K562 (cell line): Measurements from ENCODE around the gene IFIT5. TPM values are rescaled to one million over a fixed set of nuclear protein-coding genes. Genes with fewer than 3 reads are reported as not detected.

Source experiments
- ATAC-seq: fragments of 200-7000 bp; cut with Tn5 transposase; 3 replicates; pipeline ENCODE4 v1.9.1; 2020; ENCODE audit warnings: moderate library complexity
- BruUV-seq: library from RNA; stranded (reverse); fragments of 400-500 nt; replicated peaks from 2 replicates; lab custom pipeline; 2021; lab: Mats Ljungman, UMichigan
- CTCF ChIA-PET: fragments of 300-600 bp; formaldehyde crosslinking; extraction: SDS; loops from one replicate; lab custom pipeline; 2021; ENCODE audit warnings: low intra/inter-chr PET ratio; lab: Yijun Ruan, JAX
- POLR2A ChIA-PET: fragments of 300-600, 350-650 bp; sonication (Branson Sonifier 250); formaldehyde crosslinking; extraction: SDS; loops from one replicate; lab custom pipeline; 2021; ENCODE audit warnings: antibody characterized with exemption, inconsistent platforms; lab: Yijun Ruan, JAX
- DNase-seq, 4 experiments: peaks; one replicate each; pipeline versions ENCODE4 v3.0.0 to v3.0.0-alpha.2; 2011 to 2018; ENCODE audit warnings: low spot score in 3 of 4, mixed read lengths in 3 of 4; ENCODE audit errors: extremely low read depth in 1 of 4
- FAIRE-seq: peaks from 2 replicates; lab custom pipeline; 2011; peaks lifted over from hg19 to GRCh38; lab: Jason Lieb, UNC
- H2AFZ ChIP-seq: 2 replicates; pipeline ENCODE4 v1.6.0; 2011; ENCODE audit warnings: low read depth, low read length, control low read depth, inconsistent platforms
- H3K27ac ChIP-seq: fragments of 200-600 bp; 3 replicates; pipeline ENCODE4 v1.8.0; 2011; ENCODE audit warnings: low read depth, mild to moderate bottlenecking, control low read depth, inconsistent platforms, low read length, moderate library complexity, mixed read lengths; ENCODE audit errors: extremely low read depth
- H3K27me3 ChIP-seq, 2 experiments: fragments of 300-600 bp in 1 of 2; 2 replicates in 1 of 2; 3 replicates in 1 of 2; pipeline versions ENCODE4 v1.6.0 to v1.8.0; 2011; ENCODE audit warnings: inconsistent platforms in 2 of 2, low read length in 2 of 2, mild to moderate bottlenecking in 1 of 2, mixed read lengths in 1 of 2, moderate library complexity in 1 of 2; ENCODE audit not compliant: control insufficient read depth in 2 of 2, insufficient read depth in 2 of 2
- H3K36me3 ChIP-seq: fragments of 300-600 bp; 3 replicates; pipeline ENCODE4 v1.8.0; 2011; ENCODE audit warnings: mild to moderate bottlenecking, low read length, inconsistent platforms; ENCODE audit not compliant: control insufficient read depth, insufficient read depth
- H3K4me1 ChIP-seq, 2 experiments: fragments of 200-600 bp in 1 of 2; replicated peaks in 1 of 2; 2 replicates in 1 of 2; 3 replicates in 1 of 2; pipeline versions ENCODE4 v1.5.1 to v1.8.0; 2011; ENCODE audit warnings: inconsistent platforms in 2 of 2, low read length in 2 of 2, mild to moderate bottlenecking in 1 of 2, mixed read lengths in 1 of 2, moderate library complexity in 1 of 2; ENCODE audit not compliant: control insufficient read depth in 2 of 2, insufficient read depth in 2 of 2
- H3K4me2 ChIP-seq: 2 replicates; pipeline ENCODE4 v1.6.1; 2011; ENCODE audit warnings: low read length, control low read depth, inconsistent platforms, mixed read lengths; ENCODE audit not compliant: insufficient read depth
- H3K4me3 ChIP-seq: fragments of 200-600 bp; sonication (generic), shearing (Covaris generic); 2 replicates; pipeline ENCODE4 v1.5.1; 2016; ENCODE audit warnings: control low read depth, inconsistent platforms
- H3K79me2 ChIP-seq: fragments of 200-600 bp; 3 replicates; pipeline ENCODE4 v1.8.0; 2011; ENCODE audit warnings: low read length, inconsistent platforms; ENCODE audit not compliant: control insufficient read depth, insufficient read depth
- H3K9ac ChIP-seq, 2 experiments: 2 replicates each; pipeline versions ENCODE4 v1.6.0 to v1.6.1; 2011; ENCODE audit warnings: low read depth in 2 of 2, low read length in 2 of 2, control low read depth in 1 of 2, inconsistent platforms in 1 of 2, mild to moderate bottlenecking in 1 of 2, mixed read lengths in 1 of 2; ENCODE audit not compliant: insufficient read depth in 1 of 2
- H3K9me1 ChIP-seq: one replicate; pipeline ENCODE4 v1.6.0; 2011; ENCODE audit warnings: inconsistent platforms, mild to moderate bottlenecking, low read length, moderate library complexity; ENCODE audit not compliant: control insufficient read depth, insufficient read depth
- H3K9me3 ChIP-seq: replicated peaks from 2 replicates; pipeline ENCODE4 v1.5.1; 2011; ENCODE audit warnings: low read depth, low read length, inconsistent platforms; ENCODE audit not compliant: control insufficient read depth, insufficient read depth
- H4K20me1 ChIP-seq: replicated peaks from 2 replicates; pipeline ENCODE4 v1.6.1; 2011; ENCODE audit warnings: low read length, inconsistent platforms, mixed read lengths; ENCODE audit not compliant: control insufficient read depth, insufficient read depth
- DACH1 ChIP-seq: fragments of 450-650 bp; IDR thresholded peaks from 2 replicates; pipeline ENCODE4 v1.6.1; 2018; ENCODE audit not compliant: partially characterized antibody
- DNMT1 ChIP-seq: fragments of 450-650 bp; IDR thresholded peaks from 2 replicates; pipeline ENCODE4 v1.6.1; 2016; ENCODE audit warnings: antibody characterized with exemption, mild to moderate bottlenecking
- ERF ChIP-seq: fragments of 450-650 bp; formaldehyde crosslinking; IDR thresholded peaks from 2 replicates; pipeline ENCODE4 v1.4.0; 2020; ENCODE audit warnings: mild to moderate bottlenecking, mixed read lengths
- ESRRA ChIP-seq: fragments of 450-650 bp; IDR thresholded peaks from 2 replicates; pipeline ENCODE4 v1.6.1; 2014; ENCODE audit warnings: low read depth, mild to moderate bottlenecking, moderate library complexity, borderline replicate concordance
- ILK ChIP-seq: fragments of 450-650 bp; IDR thresholded peaks from 2 replicates; pipeline ENCODE4 v1.6.1; 2016; ENCODE audit warnings: missing genetic modification characterization, low read depth, mild to moderate bottlenecking, missing compliant biosample characterization, moderate library complexity, borderline replicate concordance
- JUN ChIP-seq, 2 experiments: sonication (generic) in 1 of 2; formaldehyde crosslinking in 1 of 2; IDR thresholded peaks; 2 replicates each; pipeline versions ENCODE4 v1.6.1 to v1.8.0; 2012 to 2022; ENCODE audit warnings: borderline replicate concordance in 2 of 2, mild to moderate bottlenecking in 2 of 2, improper control_type of control experiment in 1 of 2, low read depth in 1 of 2, low read length in 1 of 2, missing genetic modification reagents in 1 of 2
- LARP7 ChIP-seq: fragments of 450-650 bp; IDR thresholded peaks from 2 replicates; pipeline ENCODE4 v1.6.1; 2016
- NEUROD1 ChIP-seq: fragments of 150-350 bp; IDR thresholded peaks from 2 replicates; pipeline ENCODE4 v1.6.1; 2014; ENCODE audit warnings: borderline replicate concordance, low read length, low read depth; ENCODE audit not compliant: partially characterized antibody
- POLR2A ChIP-seq: fragments of 450-650 bp; conservative IDR thresholded peaks from 2 replicates; pipeline ENCODE4 v1.6.1; 2016
- RBM14 ChIP-seq: fragments of 200-400 bp; formaldehyde crosslinking; IDR thresholded peaks from 2 replicates; pipeline ENCODE4 v1.6.1; 2018; ENCODE audit warnings: low read depth, mild to moderate bottlenecking, low read length, moderate library complexity, borderline replicate concordance; ENCODE audit not compliant: insufficient read depth
- RBM22 ChIP-seq: fragments of 200-400 bp; formaldehyde crosslinking; IDR thresholded peaks from 2 replicates; pipeline ENCODE4 v1.6.1; 2018; ENCODE audit warnings: low read length, low read depth; ENCODE audit not compliant: poor library complexity, severe bottlenecking
- RFX1 ChIP-seq: fragments of 450-650 bp; IDR thresholded peaks from 2 replicates; pipeline ENCODE4 v1.6.1; 2016; ENCODE audit warnings: mild to moderate bottlenecking, moderate library complexity
- SUPT5H ChIP-seq: fragments of 450-650 bp; IDR thresholded peaks from 2 replicates; pipeline ENCODE4 v1.6.1; 2016
- TCFL5 ChIP-seq: fragments of 250-450 bp; sonication (Bioruptor Pico); conservative IDR thresholded peaks from 2 replicates; pipeline ENCODE4 v1.6.1; 2021; ENCODE audit warnings: mild to moderate bottlenecking, moderate library complexity, matching md5 sums
- TGIF2 ChIP-seq: sonication (generic); formaldehyde crosslinking; IDR thresholded peaks from 2 replicates; pipeline ENCODE4 v1.8.1; 2022; ENCODE audit warnings: mild to moderate bottlenecking, missing genetic modification reagents, moderate library complexity
- ZBTB12 ChIP-seq: fragments of 250-450 bp; sonication (Bioruptor Pico); IDR thresholded peaks from 2 replicates; pipeline ENCODE4 v1.4.0; 2020
- ZFPM2 ChIP-seq: fragments of 250-450 bp; sonication (Bioruptor Pico); IDR thresholded peaks from 2 replicates; pipeline ENCODE4 v1.5.1; 2022; ENCODE audit warnings: mild to moderate bottlenecking
- ZKSCAN8 ChIP-seq: fragments of 200-800 bp; sonication (Bioruptor generic); IDR thresholded peaks from 2 replicates; pipeline ENCODE4 v1.6.1; 2016; ENCODE audit warnings: missing genetic modification characterization, missing compliant biosample characterization
- ZNF644 ChIP-seq: fragments of 200-800 bp; sonication (Bioruptor generic); IDR thresholded peaks from 2 replicates; pipeline ENCODE4 v1.6.1; 2016; ENCODE audit warnings: low read depth, missing genetic modification characterization, missing compliant biosample characterization
- WGBS: fragments of 100-300 bp; shearing (Covaris generic); methylation state at CpG from one replicate; pipeline ENCODE4 v1.1.6; 2016; ENCODE audit warnings: low coverage, mixed read lengths; ENCODE audit not compliant: insufficient coverage; ENCODE audit errors: missing lambda C conversion rate; 5-methylcytosine and 5-hydroxymethylcytosine counted together
- in situ Hi-C: fragments of 300-500 bp; cut with MboI; formaldehyde crosslinking; loops from 4 replicates; pipeline ENCODE4 v1.15.0; 2018; ENCODE audit warnings: inconsistent platforms, mixed read lengths
- intact Hi-C: fragments of 100-400 bp; cut with micrococcal nuclease; formaldehyde crosslinking; loops from 2 replicates; pipeline ENCODE4 v1.14.2; 2022
- polyA plus RNA-seq, 8 experiments: library from polyadenylated mRNA; depleted of rRNA in 4 of 8; stranded (reverse) in 5 of 8; unstranded in 3 of 8; fragments of >200 nt; fragmentation: Nextera tagmentation in 2 of 8; fragmentation: Illumina TruSeq in 1 of 8; extraction: Ambion mirVana in 2 of 8; extraction: Trizol in 1 of 8; gene quantifications; 2 replicates each; pipeline versions ENCODE4 v1.2.1 to v1.2.3, GENCODE V29; 2011 to 2014; ENCODE audit warnings: inconsistent platforms in 1 of 8, missing spikeins in 1 of 8
- total RNA-seq, 7 experiments: library from RNA; depleted of rRNA in 6 of 7; stranded (reverse); fragments of >200 nt in 6 of 7; fragmentation: Illumina TruSeq in 2 of 7; extraction: Trizol in 2 of 7; gene quantifications; 2 replicates each; pipeline versions ENCODE4 v1.2.1 to v1.2.3, GENCODE V29; 2011 to 2021; ENCODE audit warnings: low replicate concordance in 1 of 7

IFIT5 gene
- total and polyA plus RNA-seq, 9 of the 15 experiments (the other 6 are each of a cell fraction or from before 2014, with no cell fraction given): 0.04 to 0.11 (median 0.06) TPM; not detected in 5

GRCh38 chr10:89440226-89441009 is 26.1 kb downstream of the IFIT5 start:
- ATAC-seq: no peak
- no peak overlapping the region for H3K9ac ChIP-seq
- no peaks in the 10 kb centered on the region for H3K4me1 ChIP-seq
- BruUV-seq: no TSS peak
- H3K27me3 ChIP-seq: no peaks in the 10 kb centered on the region
- no peaks in the 10 kb centered on the region for H3K9me1 ChIP-seq
- H3K79me2 ChIP-seq: no peaks in the 10 kb centered on the region
- H3K36me3 ChIP-seq: no peaks in the 10 kb centered on the region
- H2AFZ ChIP-seq: no peak overlapping the region
- H3K27ac ChIP-seq: no peak overlapping the region
- POLR2A ChIA-PET: no interaction called here
- no peak for DNase-seq
- no peak for FAIRE-seq
- H3K4me3 ChIP-seq: no peak overlapping the region
- H3K4me2 ChIP-seq: no peak overlapping the region
- intact Hi-C loops (no loop called here), in situ Hi-C loops (loop anchor here (25.0 kb wide), 1 partner anchor 1422 kb away; the partner anchor contains the start of genes HTR7 and RPP30)
- H3K9me3 ChIP-seq: no peaks in the 10 kb centered on the region
- CTCF ChIA-PET: no interaction called here
- no peaks in the 10 kb centered on the region for H4K20me1 ChIP-seq
- WGBS: 0% methylated on average over 4 of the region's 4 CpGs
- TF ChIP-seq DNMT1 (no peak), ZKSCAN8 (CRISPR knock-in tag) (no peak), ZFPM2 (CRISPR knock-in tag) (no peak), ZBTB12 (CRISPR knock-in tag) (no peak), LARP7 (no peak), JUN (IDR thresholded peaks at IDR 0.05; ENCODE audit: borderline replicate concordance, low read depth, low read length) (no peak), JUN (CRISPR knock-in tag; IDR thresholded peaks at IDR 0.05; ENCODE audit: borderline replicate concordance) (no peak), SUPT5H (no peak), ERF (CRISPR knock-in tag) (no peak), ZNF644 (tag) (no peak), POLR2A (no peak), DACH1 (no peak), RFX1 (no peak), ESRRA (no peak), ILK (tag) (no peak), RBM14 (no peak), NEUROD1 (no peak), RBM22 (no peak), TGIF2 (no peak), TCFL5 (CRISPR knock-in tag) (no peak)
